NCI-H526 (cell line): ENCODE results near the gene GALNT9.

Experiments
- DNase-seq, 2 experiments: peaks; one replicate each; lab custom pipeline; 2025; lab: John Stamatoyannopoulos, UW

GALNT9 gene

GRCh38 chr12:132180648-132181546 lies 148.5 kb downstream of the GALNT9 start:
- DNase-seq = no peak

GRCh38 chr12:132179431-132180362 lies 149.7 kb downstream of the GALNT9 start:
- DNase-seq = no peak

- peak; percentile 44 to 78 for DNase-seq
Observed at GRCh38 chr12:132178801-132179401, 150.5 kb downstream of the GALNT9 start.

GRCh38 chr12:132178316-132178715 lies 151.1 kb downstream of the GALNT9 start:
- DNase-seq = no peak

- no peak for DNase-seq
Observed at GRCh38 chr12:132176920-132177551, 152.4 kb downstream of the GALNT9 start.

- DNase-seq = peak in 1 of 2 experiments; percentile 27
Observed at GRCh38 chr12:132176385-132176919, 152.9 kb downstream of the GALNT9 start.

GRCh38 chr12:132175496-132176384 lies 153.6 kb downstream of the GALNT9 start:
- DNase-seq = no peak

- no peak for DNase-seq
Observed at GRCh38 chr12:132174839-132175490, 154.4 kb downstream of the GALNT9 start.

GRCh38 chr12:132174015-132174838 lies 155.2 kb downstream of the GALNT9 start:
- DNase-seq = no peak

- DNase-seq = peak in 1 of 2 experiments; percentile 41
Observed at GRCh38 chr12:132173135-132174014, 156.0 kb downstream of the GALNT9 start.

GRCh38 chr12:132172619-132173018 lies 156.8 kb downstream of the GALNT9 start:
- DNase-seq = no peak

GRCh38 chr12:132171968-132172521 lies 157.3 kb downstream of the GALNT9 start:
- DNase-seq = no peak

GRCh38 chr12:132171293-132171967 lies 158.0 kb downstream of the GALNT9 start:
- no peak for DNase-seq

- no peak for DNase-seq
Observed at GRCh38 chr12:132170637-132171292, 158.6 kb downstream of the GALNT9 start.

GRCh38 chr12:132170094-132170636 lies 159.2 kb downstream of the GALNT9 start:
- no peak for DNase-seq

GRCh38 chr12:132169376-132169775 lies 160.0 kb downstream of the GALNT9 start:
- DNase-seq = no peak
